GM23248 (cell line): Measurements from ENCODE around the gene SPATA6. TPM values are rescaled to one million over a fixed set of nuclear protein-coding genes. Genes with fewer than 3 reads are reported as not detected.

Source experiments
- DNase-seq: peaks from one replicate; pipeline ENCODE4 v3.0.0-alpha.2; 2015
- H2AFZ ChIP-seq: fragments of 200-600 bp; sonication (generic); 2 replicates; pipeline ENCODE4 v1.6.1; 2016; ENCODE audit warnings: antibody characterized with exemption
- H3F3A ChIP-seq: fragments of 200-600 bp; sonication (generic); 2 replicates; pipeline ENCODE4 v1.6.1; 2016; ENCODE audit warnings: mild to moderate bottlenecking, antibody characterized with exemption, mixed run types; ENCODE audit not compliant: insufficient read depth
- H3K27ac ChIP-seq: fragments of 200-600 bp; sonication (generic); 2 replicates; pipeline ENCODE4 v1.5.1; 2016; ENCODE audit warnings: mild to moderate bottlenecking
- H3K27me3 ChIP-seq: fragments of 200-600 bp; sonication (generic); replicated peaks from 2 replicates; pipeline ENCODE4 v1.6.1; 2016; ENCODE audit warnings: mild to moderate bottlenecking; ENCODE audit not compliant: insufficient read depth
- H3K36me3 ChIP-seq: fragments of 200-600 bp; sonication (generic); 2 replicates; pipeline ENCODE4 v1.6.1; 2016; ENCODE audit warnings: low read depth, mild to moderate bottlenecking
- H3K4me1 ChIP-seq: fragments of 200-600 bp; sonication (generic); 2 replicates; pipeline ENCODE4 v1.6.1; 2016; ENCODE audit warnings: mild to moderate bottlenecking; ENCODE audit not compliant: insufficient read depth
- H3K4me2 ChIP-seq: fragments of 200-600 bp; sonication (generic); one replicate; pipeline ENCODE4 v1.6.1; 2016; ENCODE audit warnings: mild to moderate bottlenecking; ENCODE audit not compliant: unreplicated experiment
- H3K4me3 ChIP-seq: fragments of 200-600 bp; sonication (generic); 2 replicates; pipeline ENCODE4 v1.5.1; 2016; ENCODE audit warnings: mild to moderate bottlenecking
- H3K79me2 ChIP-seq: fragments of 200-600 bp; sonication (generic); 2 replicates; pipeline ENCODE4 v1.6.1; 2016; ENCODE audit warnings: mild to moderate bottlenecking; ENCODE audit not compliant: insufficient read depth
- H3K9ac ChIP-seq: fragments of 200-600 bp; sonication (generic); 2 replicates; pipeline ENCODE4 v1.6.1; 2016; ENCODE audit warnings: mild to moderate bottlenecking
- H3K9me2 ChIP-seq: fragments of 200-600 bp; sonication (generic); 2 replicates; pipeline ENCODE4 v1.6.1; 2016; ENCODE audit warnings: mixed run types, mild to moderate bottlenecking, moderate library complexity; ENCODE audit not compliant: insufficient read depth
- H3K9me3 ChIP-seq: fragments of 200-600 bp; sonication (generic); one replicate; pipeline ENCODE4 v1.6.1; 2017; ENCODE audit warnings: low read depth
- H4K20me1 ChIP-seq: fragments of 200-600 bp; sonication (generic); 2 replicates; pipeline ENCODE4 v1.6.0; 2016; ENCODE audit not compliant: insufficient read depth
- EZH2 ChIP-seq: fragments of 200-600 bp; sonication (generic); IDR thresholded peaks from 2 replicates; pipeline ENCODE4 v1.6.1; 2018; ENCODE audit warnings: antibody characterized with exemption, mild to moderate bottlenecking; ENCODE audit not compliant: insufficient read depth, poor library complexity, severe bottlenecking
- EZH2phosphoT487 ChIP-seq: fragments of 200-600 bp; sonication (generic); IDR thresholded peaks from 2 replicates; pipeline ENCODE4 v1.6.1; 2018; ENCODE audit warnings: antibody characterized with exemption, moderate library complexity, mild to moderate bottlenecking, low read depth; ENCODE audit not compliant: insufficient read depth
- WGBS, 2 experiments: methylation state at CpG; one replicate each; pipeline ENCODE4 v1.1.6; 2015 to 2017; ENCODE audit warnings: low lambda C conversion rate in 2 of 2, low coverage in 1 of 2; ENCODE audit errors: missing lambda C conversion rate in 2 of 2; 5-methylcytosine and 5-hydroxymethylcytosine counted together
- in situ Hi-C: fragments of 300-500 bp; cut with MboI; formaldehyde crosslinking; loops from 2 replicates; pipeline ENCODE4 v1.15.0; 2020
- polyA plus RNA-seq: library from polyadenylated mRNA; unstranded; fragments of >200 nt; fragmentation: Nextera tagmentation; extraction: Ambion mirVana; gene quantifications from 2 replicates; pipeline ENCODE4 v1.2.1, GENCODE V29; 2016
- total RNA-seq: library from RNA; depleted of rRNA; stranded (reverse); fragments of >200 nt; shearing (Covaris generic); gene quantifications from 2 replicates; pipeline ENCODE4 v1.2.3, GENCODE V29; 2014

Gene SPATA6
- total and polyA plus RNA-seq, 2 experiments from 2014 or later: 1.4 to 5.1 TPM

DNA sequence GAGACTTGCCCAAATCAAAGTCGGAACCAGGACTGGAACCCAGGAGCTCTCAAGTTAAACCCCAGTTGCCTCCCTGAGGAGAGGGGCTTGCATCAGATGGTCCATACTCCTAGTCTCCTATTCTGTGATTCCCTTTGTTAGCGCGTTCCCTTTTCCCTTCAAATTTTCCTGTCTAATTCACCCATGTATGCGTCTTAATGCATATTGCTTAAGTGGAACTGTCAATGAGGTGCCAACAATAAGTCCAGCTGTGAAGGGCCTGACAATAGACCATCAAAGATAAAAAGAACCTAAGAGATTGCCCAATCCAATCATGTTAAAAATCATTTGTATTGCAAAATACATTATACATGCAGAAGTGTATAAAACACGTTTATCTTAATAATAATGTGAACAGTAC lies 634 bp upstream of the SPATA6 start:
- 25 to 30% methylated on average over 5 of the region's 5 CpGs for WGBS, 2 experiments
- no peak for DNase-seq
- H3K4me3 ChIP-seq: peak overlapping the region; percentile 83
- H4K20me1 ChIP-seq: no peaks in the 10 kb centered on the region
- peaks cover 24% of the 10 kb centered on the region for H3K4me1 ChIP-seq
- H3K79me2 ChIP-seq: no peaks in the 10 kb centered on the region
- in situ Hi-C loops: no loop called here
- H3K9me3 ChIP-seq: no peaks in the 10 kb centered on the region
- peak overlapping the region; percentile 66 for H3K27ac ChIP-seq
- no peaks in the 10 kb centered on the region for H3K36me3 ChIP-seq
- peak overlapping the region; percentile 98 for H2AFZ ChIP-seq
- TF ChIP-seq EZH2phosphoT487 (no peak), EZH2 (no peak)
- no peaks in the 10 kb centered on the region for H3K9me2 ChIP-seq
- peak overlapping the region; percentile 86 for H3K9ac ChIP-seq
- no peaks in the 10 kb centered on the region for H3K27me3 ChIP-seq
- H3F3A ChIP-seq: peaks cover 26% of the 10 kb centered on the region
- peak overlapping the region; percentile 88 for H3K4me2 ChIP-seq

DNA sequence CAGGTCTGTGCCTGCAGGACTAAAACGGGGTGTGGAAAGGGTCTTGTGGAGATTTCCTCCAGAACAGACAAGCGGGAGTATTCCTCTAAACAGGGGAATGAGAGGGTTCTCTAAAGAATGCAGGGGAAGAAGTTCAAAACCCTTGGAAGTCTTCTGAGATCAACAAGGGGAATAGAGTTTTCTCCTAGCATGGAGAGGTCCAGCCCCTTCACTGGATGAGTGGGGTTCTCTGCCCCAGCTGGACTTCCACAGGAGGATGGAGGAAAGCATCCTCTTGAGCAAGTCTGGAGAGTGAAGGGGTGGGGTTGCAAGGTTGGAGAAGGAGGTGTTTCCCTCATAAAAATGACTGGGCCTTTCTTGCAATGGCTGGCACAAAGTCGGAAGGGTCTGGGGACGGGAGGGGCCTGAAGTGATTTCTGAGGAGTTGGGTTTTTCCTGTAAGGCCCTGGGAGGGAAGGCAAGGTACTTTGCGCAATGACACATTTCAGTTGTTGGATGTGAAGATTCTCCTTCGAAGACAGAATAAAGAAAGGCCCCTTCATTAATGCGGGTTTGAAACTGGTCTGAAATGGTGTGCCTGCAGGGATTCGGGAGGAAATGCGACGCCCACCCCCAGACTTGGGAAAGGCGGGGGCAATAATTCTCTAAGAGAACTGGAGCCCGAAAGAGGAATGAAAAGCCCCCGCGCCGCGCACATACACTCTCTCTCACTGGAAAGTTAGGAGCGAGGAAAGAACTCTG lies 884 bp downstream of the SPATA6 start:
- TF ChIP-seq EZH2phosphoT487 (no peak), EZH2 (no peak)
- Histone ChIP-seq H2AFZ (peak overlapping the region; percentile 98), H3K9ac (peak overlapping the region; percentile 86), H3K27ac (peak overlapping the region; percentile 42), H3K4me3 (peak overlapping the region; percentile 83), H3F3A (peaks cover 26% of the 10 kb centered on the region), H3K9me2 (no peaks in the 10 kb centered on the region), H3K79me2 (no peaks in the 10 kb centered on the region), H3K27me3 (no peaks in the 10 kb centered on the region), H3K4me2 (peak overlapping the region; percentile 93), H3K9me3 (no peaks in the 10 kb centered on the region), H4K20me1 (no peaks in the 10 kb centered on the region), H3K36me3 (no peaks in the 10 kb centered on the region), H3K4me1 (peaks cover 24% of the 10 kb centered on the region)
- peak; percentile 36 for DNase-seq
- 6 to 7% methylated on average over 17 of the region's 17 CpGs for WGBS, 2 experiments
- in situ Hi-C loops: no loop called here

DNA sequence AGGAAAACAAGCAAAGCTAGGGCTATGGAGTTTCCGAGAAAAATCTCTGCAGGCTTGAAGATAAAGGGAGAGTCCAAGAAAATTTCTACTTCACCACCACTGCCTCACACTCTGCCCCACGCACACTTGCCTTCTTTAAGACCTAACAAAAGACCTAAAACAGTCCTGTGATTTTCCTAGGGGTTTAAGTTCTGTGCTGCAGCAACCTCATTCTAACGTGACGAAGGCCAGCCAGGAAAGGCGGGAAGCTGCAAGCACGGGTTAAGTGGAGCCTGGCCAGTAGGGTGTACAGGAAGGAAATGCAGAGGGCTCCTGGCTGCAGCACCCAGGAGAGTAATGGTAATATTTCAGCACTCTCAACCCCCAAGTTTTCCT lies 1.5 kb downstream of the SPATA6 start:
- Histone ChIP-seq H2AFZ (peak overlapping the region; percentile 98), H3K4me1 (peaks cover 24% of the 10 kb centered on the region), H3K9me2 (no peaks in the 10 kb centered on the region), H3K27ac (peak overlapping the region; percentile 56), H3K79me2 (peaks cover 4% of the 10 kb centered on the region; the same call in 1 of the 2 replicates), H3K4me3 (peak overlapping the region; percentile 83), H3K9me3 (no peaks in the 10 kb centered on the region), H3K36me3 (no peaks in the 10 kb centered on the region), H3F3A (peaks cover 26% of the 10 kb centered on the region), H4K20me1 (no peaks in the 10 kb centered on the region), H3K9ac (peak overlapping the region; percentile 64), H3K4me2 (peak overlapping the region; percentile 93), H3K27me3 (no peaks in the 10 kb centered on the region)
- no peak for TF ChIP-seq EZH2phosphoT487
- no peak for TF ChIP-seq EZH2
- WGBS, 2 experiments: 8 to 12% methylated on average over 6 of the region's 6 CpGs
- in situ Hi-C loops: no loop called here
- peak; percentile 61 for DNase-seq

DNA sequence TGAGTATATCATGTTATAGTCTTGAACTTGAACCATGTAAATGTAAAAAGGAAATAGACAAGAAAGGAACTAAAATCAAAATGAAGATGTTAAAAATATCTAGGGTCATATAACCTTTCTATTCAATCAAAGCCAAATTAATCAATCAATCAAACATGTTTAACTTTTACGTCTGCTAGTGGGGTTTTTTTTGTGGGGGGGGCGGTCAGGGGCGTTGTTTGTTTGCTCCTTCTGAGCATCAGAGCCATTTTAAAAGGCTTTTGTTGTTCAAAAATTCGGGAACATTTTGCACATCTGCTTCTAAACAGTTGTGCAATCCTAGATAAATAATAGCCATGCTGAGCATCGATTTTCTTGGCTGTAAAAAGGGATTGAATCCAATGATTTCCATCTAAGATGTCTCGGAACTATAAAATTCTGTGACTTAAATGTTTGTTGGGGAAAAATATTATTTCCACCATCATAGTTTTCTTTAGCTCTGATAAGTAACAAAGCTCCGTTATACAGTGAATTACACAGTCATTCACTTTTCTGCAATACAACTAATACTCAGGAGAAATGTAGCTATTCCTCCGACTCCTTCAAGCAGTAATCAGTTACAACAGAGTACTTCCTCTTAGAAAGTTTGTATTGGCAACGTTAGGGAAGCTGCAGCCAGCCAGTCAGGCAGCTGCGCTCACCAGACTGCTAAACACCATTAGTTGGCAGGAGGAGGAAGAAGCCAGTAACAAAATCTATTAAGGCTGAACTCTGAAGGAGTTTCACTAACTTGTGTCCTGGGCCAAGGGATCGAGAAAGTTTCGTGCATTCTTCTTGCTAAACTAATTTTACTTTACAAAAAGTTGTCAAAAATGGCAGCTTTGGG lies 2.2 kb downstream of the SPATA6 start:
- TF ChIP-seq EZH2phosphoT487: no peak
- TF ChIP-seq EZH2: no peak
- H3K9me3 ChIP-seq: no peaks in the 10 kb centered on the region
- peak overlapping the region; percentile 93 for H3K4me2 ChIP-seq
- in situ Hi-C loops: no loop called here
- peaks cover 26% of the 10 kb centered on the region for H3F3A ChIP-seq
- no peaks in the 10 kb centered on the region for H4K20me1 ChIP-seq
- H3K79me2 ChIP-seq: peaks cover 4% of the 10 kb centered on the region; the same call in 1 of the 2 replicates
- H3K9ac ChIP-seq: peak overlapping the region; percentile 64
- 2 to 4% methylated on average over 12 of the region's 12 CpGs for WGBS, 2 experiments
- H3K4me3 ChIP-seq: peak overlapping the region; percentile 83
- DNase-seq: peak; percentile 82
- H3K27me3 ChIP-seq: no peaks in the 10 kb centered on the region
- H3K4me1 ChIP-seq: peaks cover 24% of the 10 kb centered on the region
- H3K27ac ChIP-seq: peak overlapping the region; percentile 56
- peak overlapping the region; percentile 98 for H2AFZ ChIP-seq
- no peaks in the 10 kb centered on the region for H3K9me2 ChIP-seq
- H3K36me3 ChIP-seq: no peaks in the 10 kb centered on the region
